ENCODE data around the gene BCL2.

GRCh38 chr18:63223837-63224236 is 95.7 kb downstream of the BCL2 start:
- TF ChIP-seq ZBTB33 (IDR thresholded peaks at IDR 0.05; ENCODE audit: borderline replicate concordance, low read depth) (no peak), JUND (IDR thresholded peaks at IDR 0.05) (no peak), CTCF (IDR thresholded peaks at IDR 0.05) (no peak), RFX5 (IDR thresholded peaks at IDR 0.05; ENCODE audit: low read length) (no peak), MAX (IDR thresholded peaks at IDR 0.05; ENCODE audit: low read depth) (no peak), CHD2 (IDR thresholded peaks at IDR 0.05; ENCODE audit: low read length, partially characterized antibody) (no peak), IRF3 (IDR thresholded peaks at IDR 0.05; ENCODE audit: low read depth, low read length) (no peak), TAF1 (IDR thresholded peaks at IDR 0.05; ENCODE audit: borderline replicate concordance, low read depth, low read length) (no peak), EP300 (IDR thresholded peaks at IDR 0.05; ENCODE audit: borderline replicate concordance in 1 of 2, low read depth in 1 of 2, low read length in 1 of 2) (no peak), FOXM1 (IDR thresholded peaks at IDR 0.05; ENCODE audit: low read depth) (no peak), POLR2AphosphoS5 (IDR thresholded peaks at IDR 0.05; ENCODE audit: low read depth, low read length) (no peak), PBX3 (IDR thresholded peaks at IDR 0.05) (no peak), GABPA (IDR thresholded peaks at IDR 0.05; ENCODE audit: low read depth) (no peak), SMC3 (IDR thresholded peaks at IDR 0.05; ENCODE audit: low read depth, low read length) (no peak)

All from SK-N-SH (cell line).